OCI-LY7 (cell line): ENCODE results near the gene MXD1.

Source experiments
- CTCF ChIP-seq: fragments of 200-600 bp; sonication (generic); conservative IDR thresholded peaks from 2 replicates; pipeline ENCODE4 v1.5.1; 2014; ENCODE audit warnings: mild to moderate bottlenecking, antibody characterized with exemption, low read length, moderate library complexity, mixed read lengths
- EZH2phosphoT487 ChIP-seq: fragments of 200-600 bp; sonication (generic); IDR thresholded peaks from 2 replicates; pipeline ENCODE4 v1.6.1; 2018; ENCODE audit warnings: low read depth, borderline replicate concordance, mild to moderate bottlenecking, mixed run types, antibody characterized with exemption, low read length, moderate library complexity, mixed read lengths

- no peak for TF ChIP-seq CTCF
- no peak for TF ChIP-seq EZH2phosphoT487
These were observed 51.0 kb downstream of the MXD1 start for GRCh38 chr2:69965756-69966445.
